OCI-LY1 (cell line): ENCODE results near the gene MPI.

Experiments used
- EZH2 ChIP-seq: fragments of 200-600 bp; sonication (generic), shearing (Covaris generic); IDR thresholded peaks from 2 replicates; pipeline ENCODE4 v1.8.0; 2017; ENCODE audit warnings: borderline replicate concordance, mixed run types, mild to moderate bottlenecking, antibody characterized with exemption, low read length, moderate library complexity, mixed read lengths
- TF ChIP-seq, protein P1 (sequence below): fragments of 200-600 bp; sonication (generic), shearing (Covaris generic); IDR thresholded peaks from 2 replicates; pipeline ENCODE4 v1.5.1; 2017; ENCODE audit warnings: mild to moderate bottlenecking, antibody characterized with exemption, low read length, moderate library complexity, mixed read lengths

DNA sequence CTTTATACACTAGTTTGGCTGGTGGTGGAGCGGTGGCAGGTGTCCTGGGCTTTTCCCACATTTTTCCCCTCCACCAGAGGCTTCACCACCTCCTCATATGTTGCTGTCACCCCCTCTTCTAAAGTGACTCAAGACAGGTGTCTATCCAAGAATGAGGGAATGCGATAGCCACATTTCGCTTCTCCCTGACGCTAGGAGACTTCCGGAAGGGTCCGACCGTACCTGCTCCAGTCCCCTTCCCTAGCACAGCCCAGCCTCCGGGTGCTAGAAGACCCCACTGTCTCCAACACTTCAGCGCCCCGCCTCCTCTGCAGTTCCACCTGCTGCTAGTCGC is 17.2 kb upstream of the MPI start:
- TF ChIP-seq, protein P1, sequence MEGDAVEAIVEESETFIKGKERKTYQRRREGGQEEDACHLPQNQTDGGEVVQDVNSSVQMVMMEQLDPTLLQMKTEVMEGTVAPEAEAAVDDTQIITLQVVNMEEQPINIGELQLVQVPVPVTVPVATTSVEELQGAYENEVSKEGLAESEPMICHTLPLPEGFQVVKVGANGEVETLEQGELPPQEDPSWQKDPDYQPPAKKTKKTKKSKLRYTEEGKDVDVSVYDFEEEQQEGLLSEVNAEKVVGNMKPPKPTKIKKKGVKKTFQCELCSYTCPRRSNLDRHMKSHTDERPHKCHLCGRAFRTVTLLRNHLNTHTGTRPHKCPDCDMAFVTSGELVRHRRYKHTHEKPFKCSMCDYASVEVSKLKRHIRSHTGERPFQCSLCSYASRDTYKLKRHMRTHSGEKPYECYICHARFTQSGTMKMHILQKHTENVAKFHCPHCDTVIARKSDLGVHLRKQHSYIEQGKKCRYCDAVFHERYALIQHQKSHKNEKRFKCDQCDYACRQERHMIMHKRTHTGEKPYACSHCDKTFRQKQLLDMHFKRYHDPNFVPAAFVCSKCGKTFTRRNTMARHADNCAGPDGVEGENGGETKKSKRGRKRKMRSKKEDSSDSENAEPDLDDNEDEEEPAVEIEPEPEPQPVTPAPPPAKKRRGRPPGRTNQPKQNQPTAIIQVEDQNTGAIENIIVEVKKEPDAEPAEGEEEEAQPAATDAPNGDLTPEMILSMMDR, result no peak
- no peak for TF ChIP-seq EZH2
